NCI-H345 treated with DMSO at 0.1 percent for 48 hours (cell line): ENCODE data around the gene C1orf116.

Experiments used
- DNase-seq: peaks from one replicate; lab custom pipeline; 2025; ENCODE audit not compliant: unreplicated experiment; lab: John Stamatoyannopoulos, UW

C1orf116 gene

DNA sequence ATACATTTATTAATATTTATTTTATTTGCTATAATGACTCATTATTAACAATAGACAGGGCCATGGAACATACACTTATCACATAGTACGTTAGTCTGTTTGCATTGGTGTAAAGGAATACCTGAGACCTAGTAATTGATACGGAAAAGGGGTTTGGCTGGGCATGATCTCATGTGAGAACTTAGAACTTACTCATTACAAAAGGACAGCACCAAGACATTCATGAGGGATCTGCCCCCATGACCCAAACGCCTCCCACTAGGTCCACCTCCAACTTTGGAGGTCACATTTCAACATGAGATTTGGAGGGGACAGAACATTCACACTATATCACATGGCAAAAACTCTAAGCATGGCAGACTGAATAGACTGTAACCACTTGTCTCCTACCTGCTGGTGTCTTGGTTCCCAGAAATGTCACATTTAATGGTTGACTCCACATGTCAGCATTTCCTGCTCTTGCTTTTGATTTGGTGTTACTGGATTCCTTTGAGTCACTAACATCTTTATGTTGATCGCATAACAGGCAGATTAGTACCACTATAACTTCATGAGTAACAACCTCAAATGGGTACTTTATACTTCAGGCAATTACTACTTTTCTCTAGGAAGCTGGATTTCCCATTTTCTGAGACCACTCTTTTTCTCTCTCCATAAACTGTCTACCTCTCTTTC is 3.5 kb upstream of the C1orf116 start:
- no peak for DNase-seq

DNA sequence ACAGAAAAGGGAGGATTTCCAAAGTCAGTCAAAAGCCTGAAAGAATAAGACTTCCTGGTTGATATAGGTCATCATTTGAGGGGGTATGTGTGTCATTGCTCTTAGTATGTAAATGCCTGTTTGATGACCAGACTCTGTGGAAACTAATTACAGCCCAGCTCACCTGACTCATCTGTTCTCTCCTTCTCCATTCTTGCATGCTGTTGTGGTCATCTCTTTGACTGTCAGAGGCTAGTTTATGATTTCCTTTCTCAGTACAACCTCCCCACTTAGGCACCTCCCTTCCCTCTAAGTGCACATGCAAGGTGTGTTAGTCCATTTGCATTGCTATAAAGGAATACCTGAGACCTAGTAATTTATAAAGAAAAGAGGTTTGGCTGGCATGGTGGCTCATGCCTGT is 2.4 kb upstream of the C1orf116 start:
- DNase-seq, result no peak

DNA sequence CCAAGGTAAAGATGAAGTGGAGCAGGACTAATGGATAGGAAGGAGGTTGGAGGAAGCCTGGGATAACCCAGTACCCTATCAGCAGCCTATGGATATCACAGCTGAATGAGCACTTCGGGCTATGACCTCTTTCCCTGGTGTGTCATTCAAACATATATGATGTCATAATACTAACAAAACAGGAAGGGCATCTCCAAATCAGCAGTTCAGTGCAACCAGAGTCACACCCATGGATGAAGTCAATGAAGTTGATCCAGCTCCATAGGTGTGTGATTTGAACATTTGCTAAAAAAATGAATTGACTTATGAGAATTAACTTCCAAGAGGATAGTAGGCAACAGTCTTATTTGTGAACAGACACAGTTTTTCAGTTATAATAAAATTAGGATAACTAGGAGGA is 1.7 kb upstream of the C1orf116 start:
- no peak for DNase-seq

DNA sequence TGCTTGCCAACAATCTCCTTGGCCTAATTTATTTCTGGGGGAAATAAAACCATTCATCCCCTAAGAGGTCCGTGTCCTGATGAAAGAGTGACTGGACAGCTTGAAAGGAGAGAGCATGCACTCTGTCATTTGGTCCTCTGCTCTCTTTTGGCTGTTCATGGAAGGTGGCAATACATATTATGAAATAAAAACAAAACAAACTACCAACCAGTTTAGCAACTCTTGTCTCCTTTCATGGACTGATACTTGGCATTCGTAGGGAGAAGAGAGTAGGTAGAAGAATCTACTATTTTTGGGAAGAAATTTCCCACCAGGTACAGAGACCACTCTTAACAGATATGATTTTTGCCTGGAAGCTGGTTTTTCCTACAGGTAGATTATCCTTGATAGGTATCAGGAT is 746 bp upstream of the C1orf116 start:
- no peak for DNase-seq

DNA sequence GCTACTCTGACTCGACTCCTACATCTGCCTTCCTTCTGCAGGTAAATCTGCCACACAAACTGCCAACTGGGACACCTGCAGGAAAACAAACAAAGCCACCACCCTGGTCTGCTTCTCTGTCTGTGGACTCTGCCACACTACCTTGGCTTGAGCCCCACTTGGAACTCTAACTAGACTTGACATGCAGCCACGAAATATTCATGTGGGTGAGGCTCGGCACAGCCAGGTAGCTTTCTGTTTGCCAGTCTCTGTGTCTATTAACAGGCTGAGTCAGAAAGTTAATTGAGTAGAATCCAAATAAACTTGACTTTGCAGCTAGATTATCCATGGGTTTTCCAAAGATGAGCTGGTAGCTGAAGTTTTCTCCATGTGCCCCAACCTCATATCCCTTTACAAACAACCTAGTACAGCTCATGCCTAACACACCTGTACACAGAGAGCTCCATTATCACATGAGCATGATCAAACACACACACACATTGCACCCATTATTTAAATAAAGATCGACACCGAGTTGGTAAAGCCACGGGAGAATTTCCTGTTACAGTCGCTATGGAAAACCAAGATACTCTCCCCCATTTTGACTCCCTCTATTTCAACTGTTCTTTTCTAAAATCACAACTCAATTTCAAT is 808 bp downstream of the C1orf116 start:
- no peak for DNase-seq

DNA sequence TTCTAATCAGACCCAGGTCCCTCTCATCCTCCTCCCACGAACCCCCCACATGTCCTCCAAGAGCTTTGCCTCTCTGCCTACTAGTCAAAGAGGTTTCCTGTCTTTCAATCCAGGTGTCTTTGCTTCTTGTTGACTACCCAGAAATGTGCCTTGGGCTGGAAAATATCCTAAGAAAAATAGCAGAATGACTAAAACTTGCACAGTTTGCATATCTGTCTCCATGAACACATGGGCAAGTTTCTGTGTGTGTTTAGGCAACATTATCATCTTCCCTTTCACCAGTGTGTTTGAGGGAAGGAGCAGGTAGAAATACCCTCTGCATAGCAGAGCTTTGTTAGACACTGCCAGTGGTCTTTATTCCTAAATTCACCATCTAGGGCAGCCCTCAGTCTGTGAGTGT is 1.5 kb downstream of the C1orf116 start:
- DNase-seq, result no peak

DNA sequence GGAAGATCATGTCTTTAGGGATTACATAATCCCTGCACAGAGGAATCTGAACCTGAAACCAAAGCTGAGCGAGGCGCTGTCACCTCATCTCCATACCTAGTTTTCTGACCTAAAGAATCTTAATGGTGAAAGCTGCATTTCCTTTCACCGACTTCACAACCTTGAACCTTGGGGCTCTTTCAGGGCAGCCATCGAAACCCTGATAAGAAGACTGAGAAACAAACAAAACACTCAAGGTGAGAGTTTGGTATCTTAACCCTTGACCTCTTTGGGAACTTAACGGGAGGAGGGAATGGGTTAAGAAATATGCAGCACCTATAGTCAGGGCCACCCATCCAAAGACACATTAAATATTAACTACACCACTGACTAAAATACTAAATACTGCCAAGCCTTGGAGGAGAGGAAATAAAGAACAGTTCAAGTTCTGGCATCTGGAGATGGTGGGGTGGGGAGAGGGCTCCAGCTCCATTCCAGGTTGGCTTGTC is 2.0 kb downstream of the C1orf116 start:
- no peak for DNase-seq

DNA sequence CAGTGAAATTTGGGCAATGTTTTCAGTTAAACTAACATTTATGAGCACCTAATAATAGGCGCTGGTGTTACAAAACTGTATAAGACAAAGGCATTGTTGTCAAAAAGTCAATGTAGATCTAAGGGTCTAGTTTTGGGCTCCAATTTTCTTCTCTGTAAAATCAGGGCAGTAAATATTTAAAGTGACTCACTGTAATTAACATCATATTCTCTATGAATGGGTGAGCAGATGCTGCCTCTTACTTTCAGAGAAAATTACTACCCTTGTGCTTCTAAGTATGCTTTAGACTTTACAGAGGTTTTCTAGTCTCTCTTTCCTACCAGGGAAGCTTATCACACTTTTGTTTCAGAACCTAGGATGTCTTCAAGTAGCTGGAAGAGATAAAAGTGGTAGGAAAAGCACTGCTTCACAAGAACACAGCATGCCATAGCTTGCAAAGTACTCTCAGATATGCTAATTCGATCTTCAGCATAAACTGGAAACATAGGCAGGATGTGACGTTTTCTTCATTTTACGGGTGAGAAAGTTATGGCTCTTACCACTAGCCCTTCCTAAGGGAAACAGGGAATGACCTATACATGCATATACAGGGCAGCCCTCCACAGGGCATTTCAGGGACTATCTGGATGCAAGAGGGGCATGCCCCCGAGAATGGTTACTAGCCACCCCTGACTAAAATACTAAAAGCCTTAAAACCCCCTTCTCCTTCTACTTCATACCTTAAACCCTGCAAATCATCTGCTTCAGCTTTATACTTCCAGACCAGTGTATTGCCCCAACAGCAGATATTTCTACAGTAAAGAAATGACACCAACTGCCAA is 2.6 kb downstream of the C1orf116 start:
- DNase-seq, result no peak

DNA sequence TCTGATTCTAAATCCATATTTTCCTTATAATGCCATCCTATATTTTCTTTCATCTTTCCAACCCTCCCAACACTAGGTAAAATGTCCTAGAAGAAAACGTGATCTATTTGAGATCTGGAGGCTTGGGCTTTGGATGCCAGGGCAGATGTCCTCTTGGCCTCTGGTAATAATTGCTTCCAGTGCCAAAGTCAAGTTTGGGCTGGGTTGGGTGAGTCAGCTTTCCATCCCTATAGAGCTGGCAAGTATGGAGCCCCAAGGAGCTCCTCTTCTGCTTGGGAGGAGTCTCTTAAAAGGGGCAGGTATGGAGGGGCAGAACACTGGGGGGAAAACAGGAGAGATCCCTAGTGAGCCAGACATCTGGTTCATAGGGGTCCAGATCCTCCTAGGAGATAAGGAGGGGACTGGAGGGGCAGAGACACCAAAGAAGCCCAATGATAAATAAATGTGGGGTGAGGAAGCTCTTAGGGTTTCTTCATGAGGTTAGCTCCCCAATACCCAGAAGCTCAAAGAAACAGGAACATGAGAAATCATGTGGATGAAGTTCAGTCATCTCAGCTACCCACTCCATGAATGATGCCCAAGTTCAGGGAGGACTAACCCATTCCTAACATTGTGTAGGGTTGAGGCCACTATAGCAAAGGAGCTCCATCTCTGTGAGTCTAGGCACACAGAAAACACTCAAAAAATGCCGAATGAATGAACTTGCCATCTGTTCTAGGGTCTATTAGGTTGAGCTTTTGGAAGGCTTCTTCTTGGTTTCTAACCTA is 3.5 kb downstream of the C1orf116 start:
- DNase-seq, result no peak

DNA sequence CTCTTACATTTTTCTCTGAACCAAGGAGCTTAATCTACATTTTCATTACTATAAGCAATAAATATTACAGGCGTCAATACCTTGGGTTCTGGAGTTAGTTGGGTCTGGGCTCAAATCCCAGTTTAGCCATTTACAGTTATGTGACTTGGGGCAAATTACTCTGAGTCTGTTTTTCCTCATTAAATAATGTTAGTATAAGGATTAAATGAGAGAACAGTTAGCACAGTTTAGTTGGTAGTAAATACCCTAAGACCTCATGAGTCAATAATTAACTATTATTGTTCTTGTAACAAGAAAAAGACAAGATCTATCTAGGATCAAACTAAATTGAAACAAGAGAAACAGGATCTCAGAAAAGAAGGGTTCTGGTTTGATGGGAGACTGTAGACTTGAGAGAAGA is 4.6 kb downstream of the C1orf116 start:
- no peak for DNase-seq

DNA sequence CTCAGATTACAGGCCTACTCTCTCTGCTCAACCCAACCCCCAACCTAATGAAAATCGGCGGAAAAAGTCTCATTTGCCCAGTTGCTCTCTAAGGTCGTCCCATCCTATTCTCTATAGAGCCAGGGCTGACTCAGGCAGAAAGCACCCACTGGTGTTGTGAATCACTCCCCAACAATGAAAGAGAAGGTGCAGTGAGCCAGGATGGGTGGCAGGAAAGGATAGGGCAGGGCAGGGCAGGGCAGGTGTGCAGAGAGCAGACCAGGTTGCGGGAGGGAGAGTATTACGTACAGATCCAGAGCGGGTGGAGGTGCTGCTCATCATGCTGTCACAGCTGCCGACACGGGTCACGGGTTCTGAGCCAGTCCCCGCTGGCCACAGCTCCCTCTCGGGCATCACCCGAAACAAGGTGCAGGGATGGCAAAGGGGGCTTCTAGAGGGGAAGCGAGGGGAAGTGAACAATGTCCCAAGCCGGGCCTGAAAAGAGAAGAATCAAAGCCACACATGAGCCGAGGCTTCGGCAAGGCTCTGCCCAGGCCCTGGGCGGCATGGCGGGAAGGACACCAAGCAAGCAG is 5.3 kb downstream of the C1orf116 start:
- DNase-seq, result no peak

DNA sequence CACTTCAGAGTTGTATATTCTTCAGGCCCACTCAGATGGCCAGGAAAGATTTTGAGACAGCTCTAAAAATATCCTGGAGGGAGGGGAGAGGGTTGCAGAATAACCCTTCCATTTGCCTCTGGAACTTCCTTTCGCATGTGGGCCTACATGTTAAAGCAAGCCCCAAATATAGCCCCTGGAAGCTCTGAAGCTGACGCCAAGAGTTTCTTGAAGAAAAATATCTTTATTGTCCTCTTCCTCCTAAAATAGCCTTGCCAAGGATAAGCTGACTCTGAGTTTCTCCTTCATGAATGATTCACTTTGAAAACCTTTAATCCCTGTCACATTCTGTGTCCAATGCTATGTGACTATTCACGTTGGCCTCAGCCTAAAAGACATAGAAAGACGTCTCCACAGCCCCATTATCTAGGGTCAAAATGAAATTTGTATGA is 6.4 kb downstream of the C1orf116 start:
- no peak for DNase-seq

DNA sequence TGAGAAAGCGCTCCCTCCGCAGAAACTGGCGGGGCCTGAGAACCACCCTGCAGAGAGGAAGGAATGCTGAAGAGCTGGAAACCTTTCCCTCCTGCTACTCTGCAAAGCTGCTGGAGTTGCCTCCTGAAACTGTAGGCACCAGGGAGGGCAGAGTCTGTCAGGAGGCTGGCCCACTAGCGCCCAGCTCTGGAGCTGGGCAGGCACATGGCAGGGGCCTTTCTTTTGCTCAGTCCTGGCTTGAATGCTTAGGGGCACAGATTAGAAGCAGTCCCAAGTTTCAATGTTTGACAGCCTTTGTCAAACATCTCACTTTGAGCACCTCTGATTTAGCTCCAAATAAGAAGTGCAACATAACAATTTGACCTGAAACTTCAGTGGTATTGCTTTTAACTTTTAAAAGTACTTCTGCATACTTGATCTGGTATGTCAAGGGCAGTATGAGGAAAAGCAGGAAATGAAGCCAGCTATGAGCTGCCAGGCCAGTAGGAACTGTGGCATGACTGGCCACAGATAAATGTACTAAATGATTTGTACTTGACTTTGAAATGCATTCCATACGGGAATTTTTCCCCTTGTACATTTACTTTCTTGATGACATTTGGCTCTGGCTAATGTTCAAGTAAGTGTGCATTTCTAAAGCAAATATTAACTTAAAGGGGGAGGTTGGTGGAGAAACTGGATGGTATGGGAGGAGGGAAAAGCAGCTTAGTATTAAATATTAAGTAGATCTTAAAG is 7.2 kb downstream of the C1orf116 start:
- DNase-seq, result no peak

DNA sequence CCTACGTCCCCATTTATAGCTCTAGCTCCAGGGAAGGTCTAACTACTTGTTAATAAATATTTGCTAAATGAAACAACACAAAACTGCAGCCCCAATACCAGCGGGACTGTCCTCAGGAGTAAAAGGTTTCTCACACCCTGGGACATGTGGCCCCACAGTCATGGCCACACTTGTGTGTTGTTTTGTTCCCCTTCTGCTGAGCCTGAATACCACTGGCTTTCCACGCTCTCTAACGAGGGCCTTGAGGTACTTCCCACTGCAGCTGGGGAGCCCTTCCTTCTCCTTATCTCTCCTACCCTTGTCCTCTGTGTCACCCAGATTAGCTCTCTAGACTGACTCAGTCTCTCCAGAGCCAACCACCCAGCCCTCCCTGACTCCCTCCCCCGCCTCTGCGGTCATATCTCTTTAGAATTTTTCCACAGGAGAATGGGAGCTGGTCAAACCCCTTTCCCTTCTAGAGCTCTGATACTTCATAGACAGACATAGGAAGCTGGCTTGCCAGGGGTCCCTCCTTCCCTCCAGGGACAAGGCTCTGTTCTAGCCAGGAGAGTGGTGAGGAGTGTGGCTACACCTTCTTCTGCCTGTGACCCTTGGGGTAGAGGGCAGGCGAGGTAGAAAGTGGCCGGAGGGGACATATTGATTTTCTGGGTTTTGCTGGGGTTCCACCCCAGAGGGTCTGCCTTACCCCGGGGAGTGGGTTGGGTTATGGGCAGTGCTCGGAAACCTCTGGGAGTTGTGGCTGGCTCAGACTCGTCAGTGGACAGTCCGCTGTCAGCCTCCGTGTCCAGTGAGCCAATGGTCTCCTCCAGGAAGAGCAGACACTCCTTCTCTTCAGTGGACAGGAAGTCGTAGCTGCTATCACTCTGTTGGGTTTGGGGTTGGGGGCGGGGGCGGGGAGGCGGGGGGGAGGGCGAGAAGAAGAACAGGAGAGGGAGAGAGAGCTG is 8.1 kb downstream of the C1orf116 start:
- no peak for DNase-seq

DNA sequence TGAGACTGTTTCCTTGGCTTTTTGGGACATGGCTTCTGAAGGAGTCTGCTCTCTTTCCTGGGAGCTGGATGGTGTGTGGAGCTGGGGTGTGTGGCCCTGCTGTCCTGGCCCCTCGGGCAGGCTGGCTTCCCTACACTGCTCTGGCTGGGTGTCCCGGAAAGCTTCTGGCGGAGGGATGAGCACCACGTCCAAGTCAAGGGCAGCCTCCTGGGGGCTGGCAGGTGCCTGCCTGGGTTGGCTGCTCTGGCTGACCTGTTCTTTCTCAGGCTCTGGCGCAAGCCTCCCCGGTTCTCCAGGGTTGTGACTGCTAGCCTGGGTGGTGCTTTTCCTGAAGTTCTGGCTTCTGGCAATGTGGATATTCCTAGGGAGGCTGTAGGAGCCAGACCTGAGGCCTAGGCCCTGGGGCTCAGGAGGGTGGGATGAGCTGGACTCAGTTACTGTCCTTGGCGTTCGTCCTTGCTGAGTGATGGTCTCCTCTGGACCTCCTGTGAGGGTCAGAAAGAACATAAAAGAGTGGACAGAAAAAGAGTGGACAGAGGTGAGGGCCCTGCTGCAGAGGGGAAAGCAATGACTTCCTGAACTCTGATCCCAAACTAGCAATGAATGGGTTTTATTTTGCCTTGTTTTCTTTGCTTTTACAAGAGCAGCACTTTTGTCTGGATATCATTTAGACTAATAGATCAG is 9.4 kb downstream of the C1orf116 start:
- no peak for DNase-seq

DNA sequence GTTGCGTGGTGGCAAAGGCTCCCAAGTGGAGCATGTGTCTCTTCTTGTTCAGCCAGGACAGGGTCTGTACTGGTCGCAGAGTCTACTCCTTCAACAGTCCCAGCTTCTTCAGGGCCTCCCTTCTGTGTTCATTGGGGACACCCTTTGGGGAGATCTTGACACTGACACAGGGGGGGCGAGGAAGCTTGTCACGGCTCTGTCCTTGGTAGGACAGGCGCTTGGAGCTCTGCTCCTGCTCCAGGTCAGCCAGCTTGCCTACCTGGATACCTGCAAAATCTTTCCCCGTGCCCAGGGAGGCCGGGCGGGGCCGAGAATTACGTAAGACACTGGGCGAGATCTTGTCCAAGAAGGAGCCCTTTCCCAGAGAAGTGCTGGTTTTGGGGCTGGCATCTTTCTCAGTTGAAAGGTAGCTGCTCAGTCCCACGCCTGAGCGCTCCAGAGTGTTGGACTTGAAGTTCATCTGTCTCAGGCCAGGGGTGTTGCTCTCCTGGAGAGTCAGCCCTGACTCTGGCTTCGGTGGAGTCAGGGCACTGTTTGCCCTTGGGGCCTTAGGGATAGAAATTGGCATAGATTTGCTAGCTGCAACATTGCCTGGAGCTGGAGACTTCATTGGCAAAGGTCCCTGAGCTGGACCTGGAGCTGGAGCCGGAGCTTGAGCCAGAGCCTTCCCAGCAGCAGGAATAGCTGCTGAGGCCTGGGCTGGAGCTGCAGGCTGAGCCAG is 10.5 kb downstream of the C1orf116 start:
- no peak for DNase-seq

DNA sequence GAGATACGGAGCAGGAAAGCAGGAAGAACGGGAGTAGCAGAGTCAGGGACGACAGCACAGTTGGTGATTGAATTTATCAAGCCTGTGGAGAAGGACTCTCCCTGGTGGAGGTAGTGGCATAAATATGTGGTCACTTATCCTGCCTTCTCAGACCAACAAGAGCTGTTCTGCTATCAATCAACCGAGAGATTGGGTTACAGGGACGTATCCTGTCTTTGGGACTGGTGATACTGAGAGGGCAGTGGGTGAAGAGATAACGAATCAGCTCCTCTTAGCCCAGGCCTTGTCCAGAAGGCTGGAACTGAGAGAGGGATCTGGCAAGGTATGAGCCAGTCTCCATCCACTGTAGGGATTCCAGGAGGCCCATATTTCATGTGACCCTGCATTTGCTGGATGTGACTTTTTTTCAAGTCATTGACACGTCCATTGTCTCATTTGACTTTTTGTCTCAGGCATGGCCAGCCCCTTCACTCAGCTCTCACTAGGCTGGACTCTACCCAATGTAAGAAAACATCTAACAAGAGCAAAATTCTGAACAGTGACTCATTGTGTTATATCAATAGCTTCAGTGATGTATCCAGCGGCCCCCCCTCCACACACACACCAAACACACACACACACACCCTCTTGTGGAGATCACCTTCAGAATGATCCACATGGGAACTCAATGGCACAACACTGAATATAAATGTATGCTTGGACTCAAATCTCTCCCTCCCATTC is 11.3 kb downstream of the C1orf116 start:
- no peak for DNase-seq
